Mononuclear cell (primary cell): ENCODE data around the gene IRS2. TPM values are rescaled to one million over a fixed set of nuclear protein-coding genes. Genes with fewer than 3 reads are reported as not detected.
"Not testable (repeated sequence)": the region's sequence is repeated elsewhere in the genome, so short reads cannot be mapped to it uniquely, and the experiment has no call there.

Experiments used
- H3K27me3 ChIP-seq: 2 replicates; pipeline ENCODE4 v1.6.0; 2011; ENCODE audit warnings: low read length, control low read depth; ENCODE audit not compliant: insufficient read depth
- H3K4me1 ChIP-seq: 2 replicates; pipeline ENCODE4 v1.5.1; 2011; ENCODE audit warnings: mild to moderate bottlenecking, low read length, control low read depth; ENCODE audit not compliant: insufficient read depth
- H3K4me3 ChIP-seq: 2 replicates; pipeline ENCODE4 v1.5.1; 2011; ENCODE audit warnings: mild to moderate bottlenecking, low read length, moderate library complexity
- H3K9me3 ChIP-seq: 2 replicates; pipeline ENCODE4 v1.5.1; 2011; ENCODE audit warnings: low read depth, mild to moderate bottlenecking, control low read depth, low read length
- total RNA-seq: library from RNA; depleted of rRNA; stranded (reverse); fragments of >200 nt; gene quantifications from one replicate; pipeline ENCODE4 v1.2.3, GENCODE V29; 2012

The IRS2 gene
- total RNA-seq, 1 donor = 48.1 TPM

GRCh38 chr13:109741966-109742365 is 44.4 kb downstream of the IRS2 start:
- H3K27me3 ChIP-seq = no peaks in the 10 kb centered on the region
- H3K4me1 ChIP-seq = peaks cover 5% of the 10 kb centered on the region
- H3K4me3 ChIP-seq = no peak overlapping the region
- H3K9me3 ChIP-seq = no peaks in the 10 kb centered on the region

DNA sequence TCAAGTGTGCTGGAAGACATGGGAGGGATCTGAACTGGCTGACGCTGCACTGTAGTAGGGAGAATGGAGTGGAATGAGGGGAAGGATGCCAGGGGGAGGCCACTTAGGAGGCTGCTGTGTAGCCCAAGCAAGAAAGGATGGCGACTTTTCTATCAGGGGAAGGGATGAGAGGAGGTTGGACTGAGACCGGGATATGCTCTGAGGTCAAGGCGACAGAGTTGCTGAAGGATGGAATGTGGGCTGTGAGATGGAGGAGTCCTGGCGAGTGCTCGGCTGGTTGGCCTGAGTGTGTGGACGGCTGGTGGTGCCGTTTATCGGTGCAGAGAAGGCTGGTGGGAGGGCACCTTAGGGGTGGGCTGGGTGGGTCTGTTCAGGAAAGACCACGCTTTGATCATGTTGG is 45.7 kb downstream of the IRS2 start:
- Histone ChIP-seq H3K9me3 (no peaks in the 10 kb centered on the region), H3K27me3 (no peaks in the 10 kb centered on the region), H3K4me1 (peaks cover 5% of the 10 kb centered on the region), H3K4me3 (no peak overlapping the region)

- H3K9me3 ChIP-seq = no peaks in the 10 kb centered on the region
- no peak overlapping the region for H3K4me3 ChIP-seq
- H3K4me1 ChIP-seq = peaks cover 5% of the 10 kb centered on the region
- H3K27me3 ChIP-seq = no peaks in the 10 kb centered on the region
Observed at GRCh38 chr13:109740121-109740520, 46.3 kb downstream of the IRS2 start.

GRCh38 chr13:109738298-109738746 is 48.1 kb downstream of the IRS2 start:
- Histone ChIP-seq H3K4me1 (no peaks in the 10 kb centered on the region), H3K27me3 (no peaks in the 10 kb centered on the region), H3K9me3 (no peaks in the 10 kb centered on the region), H3K4me3 (no peak overlapping the region)

- Histone ChIP-seq H3K4me1 (no peaks in the 10 kb centered on the region), H3K27me3 (no peaks in the 10 kb centered on the region), H3K4me3 (no peak overlapping the region), H3K9me3 (no peaks in the 10 kb centered on the region)
Observed at GRCh38 chr13:109737606-109738005, 48.8 kb downstream of the IRS2 start.

- H3K4me1 ChIP-seq = no peaks in the 10 kb centered on the region
- no peaks in the 10 kb centered on the region for H3K9me3 ChIP-seq
Observed at GRCh38 chr13:109737046-109737573, 49.3 kb downstream of the IRS2 start.

DNA sequence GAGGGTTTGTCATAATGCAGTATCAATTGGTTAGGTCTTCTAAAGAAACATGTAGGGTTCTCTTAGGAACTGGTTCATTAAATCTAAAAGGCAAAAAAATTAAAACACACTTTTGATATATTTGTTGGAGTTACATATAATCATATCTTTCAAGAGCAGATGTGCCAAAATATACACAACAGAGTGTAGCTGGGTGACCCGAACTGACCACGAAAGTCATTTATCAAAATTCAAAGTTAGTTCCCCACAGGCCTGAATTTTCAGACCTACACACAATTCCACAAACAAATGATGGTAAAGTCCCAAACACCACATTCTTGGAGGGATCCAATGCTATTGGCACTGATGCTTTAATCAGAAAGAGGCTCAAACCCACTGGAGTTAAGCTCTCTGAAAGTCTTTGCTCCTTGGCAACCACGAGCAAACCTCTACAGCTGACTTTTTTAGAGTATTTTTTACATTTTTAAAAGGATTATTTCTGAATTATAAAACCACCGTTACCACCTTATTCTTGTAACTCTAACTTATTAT is 50.9 kb downstream of the IRS2 start:
- no peak overlapping the region for H3K4me3 ChIP-seq
- no peaks in the 10 kb centered on the region for H3K4me1 ChIP-seq
- no peaks in the 10 kb centered on the region for H3K27me3 ChIP-seq
- H3K9me3 ChIP-seq = no peaks in the 10 kb centered on the region

More at GRCh38 chr13:109737046-109737573, 49.3 kb downstream of the IRS2 start:
- Histone ChIP-seq H3K27me3 (no peaks in the 10 kb centered on the region), H3K4me3 (no peak overlapping the region)

GRCh38 chr13:109734002-109734785 is 52.2 kb downstream of the IRS2 start:
- Histone ChIP-seq H3K27me3 (no peaks in the 10 kb centered on the region), H3K9me3 (no peaks in the 10 kb centered on the region), H3K4me3 (no peak overlapping the region), H3K4me1 (no peaks in the 10 kb centered on the region)

GRCh38 chr13:109733550-109733949 is 52.8 kb downstream of the IRS2 start:
- H3K9me3 ChIP-seq = no peaks in the 10 kb centered on the region
- no peaks in the 10 kb centered on the region for H3K27me3 ChIP-seq
- no peak overlapping the region for H3K4me3 ChIP-seq
- H3K4me1 ChIP-seq = no peaks in the 10 kb centered on the region

DNA sequence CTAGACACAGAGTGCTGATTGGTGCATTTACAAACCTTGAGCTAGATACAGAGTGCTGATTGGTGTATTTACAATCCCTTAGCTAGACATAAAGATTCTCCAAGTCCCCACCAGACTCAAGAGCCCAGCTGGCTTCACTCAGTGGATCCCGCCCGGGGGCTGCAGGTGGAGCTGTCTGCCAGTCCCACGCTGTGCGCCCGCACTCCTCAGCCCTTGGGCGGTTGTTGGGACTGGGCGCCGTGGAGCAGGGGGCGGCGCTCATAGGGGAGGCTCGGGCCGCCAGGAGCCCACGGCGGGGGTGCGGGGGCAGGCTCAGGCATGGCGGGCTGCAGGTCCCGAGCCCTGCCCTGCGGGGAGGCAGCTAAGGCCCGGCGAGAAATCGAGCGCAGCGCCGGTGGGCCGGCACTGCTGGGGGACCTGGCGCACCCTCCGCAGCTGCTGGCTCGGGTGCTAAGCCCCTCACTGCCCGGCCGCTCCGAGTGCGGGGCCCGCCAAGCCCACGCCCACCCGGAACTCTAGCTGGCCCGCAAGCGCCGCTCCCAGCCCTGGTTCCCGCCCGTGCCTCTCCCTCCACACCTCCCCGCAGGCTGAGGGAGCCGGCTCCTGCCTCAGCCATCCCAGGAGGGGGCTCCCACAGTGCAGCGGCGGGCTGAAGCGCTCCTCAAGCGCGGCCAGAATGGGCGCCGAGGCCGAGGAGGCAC is 53.8 kb downstream of the IRS2 start:
- not testable (repeated sequence) for H3K4me1 ChIP-seq, H3K9me3 ChIP-seq, H3K4me3 ChIP-seq, H3K27me3 ChIP-seq

DNA sequence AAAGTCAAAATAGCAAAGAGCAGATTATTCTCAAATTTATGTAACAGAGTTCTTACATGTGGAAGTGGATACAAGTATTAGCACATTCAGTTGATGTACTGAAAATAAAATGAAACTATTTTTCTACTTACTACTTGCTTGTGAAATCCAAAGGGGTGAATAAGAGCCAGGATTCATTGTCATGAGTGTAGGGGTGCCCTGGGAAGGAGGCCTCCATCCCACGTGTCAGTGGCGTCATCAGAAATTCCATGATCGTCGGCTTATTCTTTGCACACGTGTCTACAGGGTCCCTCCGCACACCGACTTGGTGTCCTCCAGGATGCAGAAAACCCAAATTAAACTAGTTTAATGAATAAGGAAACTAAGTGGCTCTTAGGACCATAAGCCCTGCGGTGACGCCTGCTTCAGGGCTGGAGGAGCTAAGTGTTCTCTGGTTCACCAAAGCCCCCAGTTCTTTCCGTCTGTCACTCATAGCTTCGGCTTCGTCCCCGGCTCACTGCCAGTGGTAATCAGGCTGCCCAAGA is 55.5 kb downstream of the IRS2 start:
- H3K4me1 ChIP-seq = no peaks in the 10 kb centered on the region
- H3K27me3 ChIP-seq = no peaks in the 10 kb centered on the region
- H3K4me3 ChIP-seq = no peak overlapping the region
- no peaks in the 10 kb centered on the region for H3K9me3 ChIP-seq

GRCh38 chr13:109728791-109729731 is 57.3 kb downstream of the IRS2 start:
- Histone ChIP-seq H3K9me3 (no peaks in the 10 kb centered on the region), H3K4me1 (peaks cover 7% of the 10 kb centered on the region), H3K4me3 (no peak overlapping the region), H3K27me3 (no peaks in the 10 kb centered on the region)

- H3K4me3 ChIP-seq = no peak overlapping the region
- H3K9me3 ChIP-seq = no peaks in the 10 kb centered on the region
- peaks cover 7% of the 10 kb centered on the region for H3K4me1 ChIP-seq
- H3K27me3 ChIP-seq = no peaks in the 10 kb centered on the region
Observed at GRCh38 chr13:109728061-109728460, 58.3 kb downstream of the IRS2 start.

DNA sequence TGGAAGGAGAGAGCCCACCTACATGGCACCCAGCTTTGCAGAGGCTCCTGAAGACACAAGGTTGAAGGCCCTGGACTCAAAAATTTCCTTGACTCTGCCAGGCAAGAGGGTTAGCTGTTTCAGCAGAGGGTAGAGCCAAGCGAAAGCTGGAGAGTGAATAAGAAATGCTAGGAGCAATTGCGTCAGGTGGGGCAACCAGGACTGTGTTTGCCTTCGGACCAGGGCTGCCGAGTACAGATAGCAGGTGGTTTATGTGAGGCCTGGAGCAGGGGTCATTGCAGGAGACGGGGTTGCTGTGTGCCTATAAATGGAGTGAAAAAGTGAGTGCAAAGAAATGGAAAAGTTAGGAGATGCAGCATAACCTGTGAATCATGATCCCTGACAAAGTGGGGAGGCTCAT is 59.1 kb downstream of the IRS2 start:
- H3K4me1 ChIP-seq = peaks cover 7% of the 10 kb centered on the region
- no peak overlapping the region for H3K4me3 ChIP-seq
- H3K9me3 ChIP-seq = no peaks in the 10 kb centered on the region
- no peaks in the 10 kb centered on the region for H3K27me3 ChIP-seq
